HL-60/S4 (cell line): ENCODE measurements around the gene CFAP46.
"Not testable (repeated sequence)": the region's sequence is repeated elsewhere in the genome, so short reads cannot be mapped to it uniquely, and the experiment has no call there.

Experiments used
- in situ Hi-C: fragments of 300-500 bp; cut with MboI; formaldehyde crosslinking; loops from 2 replicates; pipeline ENCODE4 v1.14.3; 2022; ENCODE audit warnings: low sequenced_read_pairs

CFAP46 gene

DNA sequence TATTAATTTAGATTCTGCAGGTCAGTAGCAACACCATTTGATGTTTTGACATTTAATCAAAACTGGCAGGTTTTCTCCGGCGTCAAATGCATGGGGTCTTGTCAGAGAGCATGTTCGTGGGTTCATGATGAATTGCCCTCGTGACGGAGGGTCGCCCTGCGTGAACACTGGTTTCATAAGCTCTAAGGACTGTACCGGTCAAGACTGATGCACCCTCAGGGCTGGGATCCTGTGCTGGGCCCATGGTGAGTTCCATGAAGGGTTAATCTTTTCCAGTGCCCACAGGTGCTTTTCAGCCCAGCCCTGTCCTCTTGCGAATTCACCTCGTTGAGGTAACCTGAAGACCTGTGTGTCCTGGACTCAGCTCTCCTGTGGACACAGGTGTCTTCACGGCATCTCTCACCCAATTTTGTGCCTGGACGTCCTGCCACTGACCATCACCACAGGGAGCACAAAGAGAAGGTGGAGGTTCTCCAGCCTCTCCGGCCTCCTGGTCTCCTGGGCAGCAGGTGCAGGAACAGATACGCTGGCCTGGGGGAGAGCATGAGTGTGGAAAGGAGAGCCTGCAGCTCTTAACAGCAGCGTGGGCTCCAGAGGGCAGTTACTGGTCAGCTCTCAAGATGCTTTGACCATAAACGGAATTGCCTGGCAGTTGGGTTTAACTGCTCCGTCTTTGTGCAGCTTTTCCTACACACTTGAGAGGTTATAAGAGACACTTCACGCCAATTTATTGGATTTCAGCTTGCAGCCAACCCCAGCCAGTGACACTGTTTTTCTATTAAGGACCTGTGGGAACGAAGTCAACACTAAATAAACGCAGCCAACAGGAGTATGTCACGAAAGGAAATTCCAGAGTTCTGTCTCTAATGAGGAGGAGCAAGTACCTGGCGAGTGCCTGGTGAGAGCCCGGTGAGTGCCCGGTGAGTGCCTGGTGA lies 37.4 kb upstream of the CFAP46 start:
- in situ Hi-C loops = no loop called here

DNA sequence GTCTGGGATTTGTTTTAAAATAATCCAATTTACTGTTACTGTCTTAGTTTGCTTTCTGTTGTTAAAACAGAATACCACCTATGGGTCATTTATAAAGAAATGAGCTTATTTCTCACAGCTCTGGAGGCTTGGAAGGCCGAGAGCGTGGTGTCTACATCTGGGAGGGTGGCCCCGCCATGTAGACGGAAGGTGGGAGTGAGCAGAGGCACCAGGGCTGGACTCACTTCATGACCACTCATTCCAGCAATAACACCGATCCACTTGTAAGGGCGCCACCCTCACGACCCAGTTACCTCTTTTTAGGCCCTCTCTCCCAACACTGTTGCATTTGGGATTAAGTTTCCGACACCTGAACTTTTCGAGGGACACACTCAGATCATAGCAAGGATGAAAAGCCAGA lies 36.2 kb upstream of the CFAP46 start:
- in situ Hi-C loops = no loop called here

DNA sequence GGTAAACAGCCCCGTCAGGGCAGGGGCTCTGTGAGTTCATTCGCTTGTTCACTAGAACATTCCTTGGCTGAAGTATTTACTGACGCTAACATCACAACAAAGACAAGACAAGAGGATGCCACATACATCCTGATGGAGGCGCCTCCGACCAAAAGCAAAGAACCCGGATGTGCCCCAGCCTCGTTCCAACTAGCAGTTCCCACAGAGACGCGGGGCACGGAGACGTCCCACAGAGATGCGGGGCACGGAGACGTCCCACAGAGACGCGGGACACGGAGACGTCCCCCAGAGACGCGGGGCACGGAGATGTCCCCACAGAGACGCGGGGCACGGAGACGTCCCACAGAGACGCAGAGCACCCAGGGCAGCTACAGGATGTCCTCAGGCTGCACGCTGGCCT lies 35.4 kb upstream of the CFAP46 start:
- in situ Hi-C loops = no loop called here

DNA sequence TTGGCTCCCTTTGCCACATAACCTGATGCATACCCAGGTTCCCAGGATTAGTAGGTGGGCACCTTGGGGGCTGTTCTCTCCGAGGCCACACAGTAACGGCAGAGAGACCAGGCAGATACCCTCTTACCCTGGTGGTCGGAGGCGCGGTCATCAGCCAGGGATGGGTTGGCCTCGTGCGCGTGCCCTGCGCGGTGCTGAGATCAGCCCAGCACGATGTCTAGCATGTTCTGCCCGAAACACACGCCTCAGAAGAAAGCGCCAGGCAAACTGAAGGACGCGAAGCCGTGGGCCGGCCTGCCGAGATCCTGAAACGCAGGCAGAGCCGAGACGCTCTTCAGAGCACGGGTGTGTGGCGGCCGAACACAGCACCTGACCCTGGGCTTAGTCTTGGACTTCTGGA lies 34.7 kb upstream of the CFAP46 start:
- in situ Hi-C loops = no loop called here

DNA sequence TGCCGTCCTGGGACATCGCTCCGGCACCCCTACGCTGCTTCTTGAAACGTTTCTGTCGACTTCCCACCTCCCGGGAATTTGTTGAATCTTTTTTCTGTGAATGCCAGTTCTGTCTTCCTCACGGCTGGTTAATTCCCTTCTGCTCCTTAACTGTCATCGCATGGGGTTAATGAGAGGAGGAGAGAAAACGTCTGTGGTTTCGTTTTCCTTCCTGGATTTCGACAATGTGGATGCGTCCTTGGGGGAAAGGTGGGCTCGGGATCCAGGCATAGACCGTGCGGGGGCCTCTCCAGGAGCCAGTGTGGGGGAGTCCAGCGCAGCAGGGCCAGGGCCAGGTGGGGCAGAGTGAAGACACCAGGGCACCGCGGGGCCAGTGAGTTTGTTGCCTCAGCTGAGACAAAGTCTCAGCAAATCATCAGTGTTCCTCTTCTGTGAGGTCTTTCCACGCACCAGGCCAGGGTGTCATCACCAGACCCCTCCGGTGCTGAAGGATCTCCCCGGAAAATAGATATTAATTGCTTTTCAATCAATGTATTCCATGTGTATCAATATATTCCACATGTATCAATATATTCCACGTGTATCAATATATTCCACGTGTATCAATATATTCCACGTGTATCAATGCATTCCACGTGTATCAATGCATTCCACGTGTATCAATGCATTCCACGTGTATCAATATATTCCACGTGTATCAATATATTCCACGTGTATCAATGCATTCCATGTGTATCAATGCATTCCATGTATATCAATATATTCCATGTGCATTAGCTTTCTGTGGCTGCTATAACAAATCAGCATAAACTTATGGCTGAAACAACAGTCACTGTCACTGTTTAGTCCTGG lies 33.7 kb upstream of the CFAP46 start:
- in situ Hi-C loops = no loop called here

DNA sequence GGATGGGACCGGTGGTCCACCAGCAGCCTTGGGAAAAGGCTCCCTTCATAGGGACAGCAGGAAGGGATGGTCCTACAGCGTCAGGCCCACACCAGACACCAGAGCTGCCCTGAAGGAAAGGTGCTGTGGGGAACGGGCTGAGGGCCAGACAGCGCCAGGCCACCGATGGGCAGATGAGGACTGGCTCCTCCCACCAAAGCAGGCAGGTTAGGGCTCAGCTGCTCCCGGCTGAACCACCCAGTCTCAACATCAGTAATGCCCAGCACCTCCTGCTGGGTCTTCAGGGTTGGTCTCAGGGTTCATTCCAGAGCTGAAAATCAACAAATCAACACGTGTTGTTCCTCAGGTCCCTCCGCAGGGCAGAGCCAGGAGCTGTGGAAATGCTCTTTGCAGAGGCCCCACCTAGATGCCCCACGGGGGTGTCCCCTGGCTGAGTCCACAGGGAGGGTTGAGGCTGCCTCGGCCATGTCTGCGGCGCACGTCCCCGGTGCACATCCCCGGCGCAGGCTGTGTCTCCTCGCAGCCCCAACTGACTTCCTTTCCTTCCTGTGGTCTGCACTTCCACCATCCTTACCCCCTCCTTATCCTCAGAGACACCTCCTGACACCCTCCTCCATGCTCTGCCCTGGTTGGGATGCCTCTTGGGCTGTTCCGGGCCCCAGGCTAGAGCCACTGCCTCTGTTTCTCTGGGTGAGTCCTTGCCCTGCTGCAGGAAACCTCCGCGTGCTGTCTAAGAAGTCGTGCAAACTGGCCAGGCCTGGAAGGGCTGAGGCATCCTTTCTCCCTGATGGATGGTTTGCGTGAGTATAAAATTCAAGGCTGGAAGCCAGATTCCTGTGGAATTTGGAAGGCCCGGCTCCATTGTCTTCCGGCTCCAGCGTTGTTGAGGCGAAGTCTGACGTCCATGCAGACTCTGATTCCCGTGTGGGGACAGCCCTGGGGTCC lies 32.8 kb upstream of the CFAP46 start:
- in situ Hi-C loops = no loop called here

DNA sequence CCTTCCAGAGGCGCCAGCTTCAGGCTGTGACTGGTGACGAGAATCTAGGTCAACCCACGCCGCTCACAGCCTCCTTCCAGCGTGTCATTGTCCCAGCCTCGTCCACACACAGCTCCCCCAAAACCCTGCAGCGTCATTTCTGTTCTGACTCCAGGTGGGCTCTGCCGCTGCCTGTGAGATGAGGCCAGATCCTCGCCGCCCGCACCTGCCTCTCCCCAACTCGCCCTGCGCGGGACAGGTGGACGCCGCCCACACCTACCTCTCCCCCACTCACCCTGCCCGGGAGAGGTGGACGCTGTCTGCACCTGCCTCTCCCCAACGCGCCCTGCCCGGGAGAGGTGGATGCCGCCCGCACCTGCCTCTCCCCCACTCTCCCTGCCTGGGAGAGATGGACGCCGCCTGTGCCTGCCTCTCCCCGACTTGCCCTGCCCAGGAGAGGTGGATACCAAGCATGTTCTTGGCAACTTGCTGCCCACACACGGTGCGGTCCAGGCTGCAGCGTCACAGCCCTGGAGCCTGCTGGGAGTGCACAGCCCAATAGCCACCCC lies 32.0 kb upstream of the CFAP46 start:
- in situ Hi-C loops = no loop called here

DNA sequence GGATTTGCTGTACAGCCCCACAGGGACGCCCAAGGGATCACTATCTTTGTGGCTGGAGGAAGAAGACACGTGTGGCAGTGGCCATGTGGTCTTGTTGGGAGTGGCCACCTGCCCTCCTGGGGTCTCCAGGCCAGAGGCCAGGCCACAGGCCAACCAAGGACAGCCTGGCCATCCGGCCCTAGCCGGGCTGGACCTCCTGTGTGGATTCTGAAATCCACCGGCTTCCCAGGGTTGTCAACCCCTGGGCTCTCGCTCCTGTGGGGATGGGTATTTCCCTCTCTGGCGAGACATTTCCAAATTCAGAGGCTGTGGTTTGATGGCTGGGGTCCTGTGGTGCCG lies 31.5 kb upstream of the CFAP46 start:
- in situ Hi-C loops = no loop called here

DNA sequence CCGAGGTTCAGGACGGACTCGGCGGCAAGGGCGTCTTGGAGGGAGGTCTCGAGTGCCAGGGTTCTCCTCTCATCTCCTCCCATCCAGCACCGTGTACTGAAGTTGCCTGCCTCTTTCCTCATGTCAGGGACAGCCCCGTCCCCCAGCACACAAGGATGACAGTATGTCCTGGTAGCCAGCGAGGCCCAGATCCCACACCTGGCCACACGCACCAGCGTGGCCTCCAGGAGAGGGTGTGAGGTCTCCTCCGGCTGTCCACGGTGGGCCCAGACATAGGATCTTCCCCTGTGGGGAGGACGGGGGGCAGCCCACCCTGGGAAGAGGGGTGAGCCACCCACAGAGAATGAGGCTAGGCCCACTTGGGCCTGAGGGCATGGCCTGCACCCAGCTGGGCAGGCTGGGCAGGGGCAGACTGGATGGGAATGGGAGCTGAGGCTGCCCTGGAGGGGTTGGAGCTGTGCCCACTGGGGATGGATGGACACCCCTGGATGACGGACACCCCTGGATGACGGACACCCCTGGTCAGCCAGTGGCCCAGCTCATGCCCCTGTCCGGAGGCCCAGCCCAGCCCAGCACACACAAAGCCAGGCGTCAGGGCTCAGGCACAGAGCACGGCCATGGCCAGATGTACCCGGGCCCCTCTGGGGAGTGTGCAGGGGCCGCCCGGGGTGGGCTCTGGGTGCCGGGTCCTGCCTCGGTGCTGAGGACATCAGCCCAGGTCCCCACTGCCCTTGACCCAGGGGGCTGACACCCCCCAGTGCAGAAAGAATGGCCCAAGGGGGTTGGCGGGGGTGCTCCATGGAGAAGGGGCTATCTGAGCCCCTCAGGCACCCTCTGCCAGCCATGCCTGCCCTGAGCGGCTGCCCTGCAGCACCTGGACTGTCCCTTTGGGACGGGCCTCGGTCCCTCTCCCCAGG lies 30.9 kb upstream of the CFAP46 start:
- in situ Hi-C loops = no loop called here

DNA sequence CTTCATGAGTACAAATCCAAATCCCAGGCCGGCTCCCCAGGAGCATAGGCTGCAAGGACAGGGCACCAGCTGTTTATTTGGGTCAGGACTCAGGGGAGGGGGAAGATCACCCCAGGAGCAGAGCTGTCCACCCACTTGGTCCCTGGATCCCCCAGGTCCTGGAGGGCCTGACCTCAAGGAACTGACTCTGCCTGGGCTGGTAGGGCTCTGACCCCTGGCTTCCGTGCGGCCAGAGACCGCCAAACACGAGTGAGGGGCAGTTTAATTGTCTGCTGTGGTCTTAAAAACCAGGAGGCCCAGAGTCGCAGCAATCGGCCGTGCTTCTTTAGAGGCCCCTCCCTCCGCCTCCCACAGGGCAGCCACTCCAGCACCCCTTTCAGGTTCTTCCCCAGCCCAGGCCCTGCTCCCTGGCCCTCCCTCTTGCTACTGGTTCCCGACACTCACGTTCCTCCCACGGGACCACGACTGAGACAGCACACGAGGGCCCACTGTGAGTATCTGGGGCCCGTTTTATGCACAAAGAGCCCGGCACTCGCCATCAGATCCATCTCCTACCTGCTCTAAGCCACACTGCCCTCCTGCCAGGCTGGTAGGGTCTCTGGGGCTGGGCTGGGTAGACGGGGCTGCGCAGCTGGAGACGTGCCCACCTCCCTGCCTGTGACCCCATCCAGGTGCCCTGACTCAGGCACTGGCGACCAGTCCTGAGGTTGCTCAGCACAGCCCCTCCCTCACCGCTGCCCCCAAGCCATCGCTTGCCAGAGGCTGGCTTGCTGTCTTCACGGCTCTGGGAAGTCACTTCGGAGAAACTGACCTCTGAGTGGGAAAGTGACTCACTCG lies 30.0 kb upstream of the CFAP46 start:
- in situ Hi-C loops = no loop called here

DNA sequence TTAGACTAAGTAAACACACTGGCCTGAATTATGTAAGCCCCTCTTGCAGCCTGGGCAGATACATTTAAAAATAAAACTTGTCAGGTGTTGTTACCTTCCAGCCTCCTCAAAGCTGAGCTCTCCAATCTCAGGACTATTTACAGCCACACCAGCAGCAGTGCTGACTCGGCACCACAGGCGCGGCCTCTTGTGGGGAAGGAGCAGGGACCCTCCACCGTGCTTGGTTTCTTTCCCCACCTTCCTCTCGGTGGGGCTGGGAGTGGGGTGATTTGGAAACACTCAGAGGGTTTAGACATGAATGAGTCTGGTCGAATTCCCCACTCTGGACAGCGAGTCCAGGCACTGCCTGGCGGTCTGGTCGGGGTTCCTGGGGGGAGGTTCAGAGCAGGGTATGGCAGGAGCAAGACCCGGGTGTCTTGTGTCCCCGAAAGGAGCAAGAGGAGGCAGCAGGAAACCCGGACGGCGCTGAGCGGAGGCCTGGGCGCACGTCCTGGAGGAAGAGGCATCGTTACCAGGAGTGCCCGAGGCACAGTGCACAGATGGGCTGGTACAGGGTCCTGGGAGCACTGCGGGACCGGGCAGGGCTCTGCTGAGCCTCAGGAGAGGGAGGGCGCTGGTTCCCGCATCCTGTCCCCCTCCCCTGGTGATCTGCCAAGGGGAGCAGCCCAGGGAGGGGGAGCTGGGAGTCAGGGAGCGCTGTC lies 29.2 kb upstream of the CFAP46 start:
- in situ Hi-C loops = no loop called here

DNA sequence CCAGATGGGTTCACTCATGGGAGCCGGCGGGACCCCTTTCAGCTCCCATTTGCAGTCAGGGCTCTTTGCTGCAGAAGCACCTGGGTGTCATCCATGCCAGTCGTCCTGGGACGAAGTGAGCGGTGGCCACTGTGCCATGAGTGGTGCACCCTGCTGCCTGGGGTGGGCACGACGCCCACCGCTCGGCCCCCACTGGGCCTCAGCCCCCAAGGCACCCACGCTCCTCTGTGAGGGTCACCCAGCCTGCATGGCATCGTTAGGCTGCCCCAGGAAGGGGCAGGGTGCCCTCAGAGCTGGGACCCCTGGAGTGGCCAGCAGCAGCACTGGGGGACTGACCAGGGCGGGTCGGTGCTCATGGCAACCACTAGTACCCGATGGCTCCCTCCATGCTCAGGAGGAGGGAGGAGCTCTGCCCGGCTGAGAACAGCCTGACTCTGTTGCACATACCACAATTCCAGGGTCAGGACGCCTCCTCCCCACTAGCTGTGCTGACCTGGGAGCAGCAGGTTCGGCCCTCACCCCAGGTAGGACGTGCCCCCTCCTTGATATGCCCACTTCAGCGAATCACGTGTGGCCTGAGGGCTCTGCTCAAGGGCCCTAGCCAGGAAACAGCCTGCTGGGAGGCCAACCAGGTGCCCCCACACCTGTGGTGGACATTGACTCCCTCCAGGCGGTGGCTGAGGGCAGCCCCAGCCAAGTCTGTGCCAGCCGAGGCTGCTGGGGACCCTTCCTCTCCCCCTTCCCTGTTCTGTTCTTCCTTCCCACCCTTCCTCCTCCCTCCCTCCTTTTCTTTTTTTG lies 28.5 kb upstream of the CFAP46 start:
- in situ Hi-C loops = no loop called here

DNA sequence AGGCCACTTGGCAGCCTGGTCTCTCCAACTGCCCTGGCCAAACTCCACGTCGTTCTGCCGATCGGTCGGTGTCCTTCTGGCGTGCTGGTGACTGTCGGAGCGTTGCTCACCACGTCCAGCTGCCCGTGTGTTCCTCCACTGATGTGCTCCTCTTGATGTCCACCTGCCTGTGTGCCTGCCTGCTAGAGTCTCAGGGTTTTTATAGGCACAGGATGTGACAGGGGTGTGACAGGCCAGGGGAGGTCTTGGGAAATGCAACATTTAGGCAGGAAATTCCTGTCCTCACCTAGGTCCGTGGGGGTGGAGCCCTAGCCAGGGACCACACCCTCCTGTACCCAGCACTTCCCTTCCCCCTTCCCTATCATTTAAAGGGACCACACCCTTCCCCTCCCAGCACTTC lies 25.2 kb upstream of the CFAP46 start:
- in situ Hi-C loops = no loop called here

DNA sequence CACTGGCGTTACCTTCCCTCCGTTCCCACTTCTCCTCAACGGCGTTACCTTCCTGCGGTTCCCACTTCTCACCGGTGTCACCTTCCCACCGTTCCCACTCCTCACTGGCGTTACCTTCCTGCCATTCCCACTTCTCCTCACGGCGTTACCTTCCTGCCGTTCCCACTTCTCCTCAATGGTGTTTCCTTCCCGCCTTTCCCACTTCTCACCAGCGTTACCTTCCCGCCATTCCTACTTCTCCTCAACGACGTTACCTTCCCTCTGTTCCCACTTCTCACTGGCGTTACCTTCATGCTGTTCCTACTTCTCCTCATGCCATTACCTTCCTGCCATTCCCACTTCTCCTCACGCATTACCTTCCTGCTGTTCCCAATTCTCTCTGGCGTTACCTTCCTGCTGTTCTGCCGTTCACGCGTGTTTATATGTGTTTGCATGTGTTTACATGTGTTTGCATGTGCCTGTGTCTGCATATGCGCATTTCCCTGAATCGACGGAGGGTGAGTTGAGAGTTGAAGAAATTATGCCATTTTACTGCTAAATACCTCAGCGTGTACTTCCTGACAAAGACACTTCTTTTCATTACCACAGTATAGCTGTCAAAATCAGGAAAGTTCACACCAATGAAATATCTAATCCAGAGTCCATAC lies 23.2 kb upstream of the CFAP46 start:
- in situ Hi-C loops = no loop called here

DNA sequence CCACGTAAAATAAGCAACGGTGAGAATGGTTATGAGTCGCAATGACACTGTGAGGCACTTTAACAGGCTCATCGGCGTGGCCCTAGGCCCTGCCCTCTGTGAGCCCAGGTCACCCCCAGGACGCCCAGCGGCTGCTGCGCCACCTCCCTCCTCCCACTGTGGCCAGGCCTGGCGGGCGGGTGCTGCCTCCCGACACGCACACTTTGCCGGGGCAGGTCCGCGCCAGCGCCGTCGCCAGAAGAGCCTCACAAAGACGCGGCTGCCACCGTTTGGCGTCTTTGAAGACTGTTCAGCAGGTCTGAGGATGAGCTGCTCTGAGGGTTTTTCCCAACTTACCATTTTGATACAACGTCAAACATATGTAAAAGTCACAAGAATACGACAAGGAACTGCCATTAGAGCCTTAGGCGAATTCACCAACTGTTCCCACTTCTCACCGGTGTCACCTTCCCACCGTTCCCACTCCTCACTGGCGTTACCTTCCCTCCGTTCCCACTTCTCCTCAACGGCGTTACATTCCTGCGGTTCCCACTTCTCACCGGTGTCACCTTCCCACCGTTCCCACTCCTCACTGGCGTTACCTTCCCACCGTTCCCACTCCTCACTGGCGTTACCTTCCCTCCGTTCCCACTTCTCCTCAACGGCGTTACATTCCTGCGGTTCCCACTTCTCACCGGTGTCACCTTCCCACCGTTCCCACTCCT lies 22.5 kb upstream of the CFAP46 start:
- in situ Hi-C loops = not testable (repeated sequence)

DNA sequence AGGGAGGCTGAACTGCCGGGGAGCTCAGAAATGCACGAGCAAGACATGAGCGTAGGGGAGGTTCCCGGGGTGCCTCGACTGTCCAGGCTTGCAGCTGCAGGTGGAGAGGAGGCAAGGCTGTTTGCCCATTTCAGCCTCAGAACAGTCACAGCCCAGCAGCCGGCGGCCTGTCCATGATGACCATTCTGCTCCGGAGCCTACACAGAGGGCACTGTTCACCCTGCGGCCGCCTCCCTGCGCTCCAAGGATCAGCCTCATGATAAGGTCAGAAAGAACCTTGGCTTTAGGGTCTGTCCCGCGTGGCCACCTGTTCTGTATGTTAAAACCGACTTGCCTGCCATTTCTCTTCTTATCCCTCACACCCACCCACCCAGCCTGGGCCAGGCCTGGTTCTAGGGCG lies 21.9 kb upstream of the CFAP46 start:
- in situ Hi-C loops = no loop called here
